HG03378 (cell line): Measurements from ENCODE around the gene CLCA4.

ENCODE experiments used
- ATAC-seq: cut with Tn5 transposase; IDR thresholded peaks from one replicate; pipeline ENCODE4 v1.9.1; 2021; ENCODE audit warnings: mild to moderate bottlenecking, moderate library complexity; ENCODE audit not compliant: unreplicated experiment

CLCA4 gene, protein sequence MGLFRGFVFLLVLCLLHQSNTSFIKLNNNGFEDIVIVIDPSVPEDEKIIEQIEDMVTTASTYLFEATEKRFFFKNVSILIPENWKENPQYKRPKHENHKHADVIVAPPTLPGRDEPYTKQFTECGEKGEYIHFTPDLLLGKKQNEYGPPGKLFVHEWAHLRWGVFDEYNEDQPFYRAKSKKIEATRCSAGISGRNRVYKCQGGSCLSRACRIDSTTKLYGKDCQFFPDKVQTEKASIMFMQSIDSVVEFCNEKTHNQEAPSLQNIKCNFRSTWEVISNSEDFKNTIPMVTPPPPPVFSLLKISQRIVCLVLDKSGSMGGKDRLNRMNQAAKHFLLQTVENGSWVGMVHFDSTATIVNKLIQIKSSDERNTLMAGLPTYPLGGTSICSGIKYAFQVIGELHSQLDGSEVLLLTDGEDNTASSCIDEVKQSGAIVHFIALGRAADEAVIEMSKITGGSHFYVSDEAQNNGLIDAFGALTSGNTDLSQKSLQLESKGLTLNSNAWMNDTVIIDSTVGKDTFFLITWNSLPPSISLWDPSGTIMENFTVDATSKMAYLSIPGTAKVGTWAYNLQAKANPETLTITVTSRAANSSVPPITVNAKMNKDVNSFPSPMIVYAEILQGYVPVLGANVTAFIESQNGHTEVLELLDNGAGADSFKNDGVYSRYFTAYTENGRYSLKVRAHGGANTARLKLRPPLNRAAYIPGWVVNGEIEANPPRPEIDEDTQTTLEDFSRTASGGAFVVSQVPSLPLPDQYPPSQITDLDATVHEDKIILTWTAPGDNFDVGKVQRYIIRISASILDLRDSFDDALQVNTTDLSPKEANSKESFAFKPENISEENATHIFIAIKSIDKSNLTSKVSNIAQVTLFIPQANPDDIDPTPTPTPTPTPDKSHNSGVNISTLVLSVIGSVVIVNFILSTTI

GRCh38 chr1:86546787-86547221 is at the start of gene CLCA4:
TSS of gene CLCA4 (plus strand) at chr1:86547078. CDS start at chr1:86547120, 42 bp downstream.
- ATAC-seq = no peak

DNA sequence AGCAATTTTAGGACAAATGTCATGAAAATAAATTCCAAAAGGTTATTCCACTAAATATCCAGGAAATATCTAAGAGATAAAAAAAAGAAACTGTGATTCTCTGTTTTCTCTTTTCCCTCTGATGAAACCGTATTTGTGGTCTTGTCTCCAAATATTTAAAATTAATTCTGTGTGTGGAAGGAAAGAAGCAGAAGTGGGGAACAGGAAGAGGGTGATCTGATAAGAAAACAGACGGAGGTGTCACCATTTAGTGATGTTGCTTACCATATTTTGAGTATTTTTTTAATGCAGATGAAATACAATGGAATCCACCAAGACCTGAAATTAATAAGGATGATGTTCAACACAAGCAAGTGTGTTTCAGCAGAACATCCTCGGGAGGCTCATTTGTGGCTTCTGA is 48.6 kb upstream of the CLCA4 start:
- no peak for ATAC-seq

- ATAC-seq = peak; percentile 55
Measured at GRCh38 chr1:86499987-86500593, 46.8 kb upstream of the CLCA4 start.

DNA sequence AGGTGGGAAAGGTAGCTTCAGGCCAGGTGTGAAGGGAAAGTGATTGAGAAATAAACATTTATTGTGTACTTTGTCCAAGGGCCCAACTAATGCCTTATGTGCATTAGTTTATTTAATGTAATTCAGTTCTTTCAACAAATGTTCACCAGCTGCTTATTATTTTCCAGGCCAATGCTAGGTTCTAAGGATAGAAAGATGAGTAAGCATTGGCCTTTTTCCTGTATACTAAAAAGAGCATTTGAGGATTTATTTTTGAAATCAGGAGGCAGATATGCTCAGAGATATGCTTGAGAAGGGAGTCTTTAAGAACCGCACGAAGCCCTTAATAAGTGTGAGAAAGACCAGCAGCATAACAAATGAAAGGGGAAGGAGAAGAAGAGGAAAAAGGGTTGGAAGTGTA is 46.2 kb upstream of the CLCA4 start:
- no peak for ATAC-seq

DNA sequence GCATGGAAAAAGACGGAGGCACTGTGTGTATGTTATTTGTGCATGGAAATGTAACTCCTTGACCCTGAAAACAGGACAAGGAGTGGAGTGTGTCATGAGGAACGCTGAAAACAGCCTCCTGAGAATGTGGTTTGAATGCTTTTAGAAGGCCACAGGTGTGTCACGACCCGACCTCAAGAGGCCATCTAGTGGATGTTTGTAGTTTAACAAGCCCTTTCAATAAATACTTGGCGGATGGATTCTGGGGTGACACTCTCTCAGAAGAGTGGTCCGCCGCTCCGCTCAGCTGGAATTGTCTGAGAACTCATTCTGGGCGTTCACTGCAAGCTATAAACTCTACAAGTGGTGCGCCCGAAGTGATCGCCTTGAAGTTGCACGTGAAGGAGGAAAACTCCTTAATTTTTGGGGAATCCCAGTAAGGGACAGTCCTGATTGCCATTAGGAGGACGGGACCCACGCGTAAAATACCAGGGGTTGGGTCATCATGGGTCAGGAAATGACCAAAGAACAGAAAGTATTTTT is 44.7 kb upstream of the CLCA4 start:
- ATAC-seq = peak; percentile 73

DNA sequence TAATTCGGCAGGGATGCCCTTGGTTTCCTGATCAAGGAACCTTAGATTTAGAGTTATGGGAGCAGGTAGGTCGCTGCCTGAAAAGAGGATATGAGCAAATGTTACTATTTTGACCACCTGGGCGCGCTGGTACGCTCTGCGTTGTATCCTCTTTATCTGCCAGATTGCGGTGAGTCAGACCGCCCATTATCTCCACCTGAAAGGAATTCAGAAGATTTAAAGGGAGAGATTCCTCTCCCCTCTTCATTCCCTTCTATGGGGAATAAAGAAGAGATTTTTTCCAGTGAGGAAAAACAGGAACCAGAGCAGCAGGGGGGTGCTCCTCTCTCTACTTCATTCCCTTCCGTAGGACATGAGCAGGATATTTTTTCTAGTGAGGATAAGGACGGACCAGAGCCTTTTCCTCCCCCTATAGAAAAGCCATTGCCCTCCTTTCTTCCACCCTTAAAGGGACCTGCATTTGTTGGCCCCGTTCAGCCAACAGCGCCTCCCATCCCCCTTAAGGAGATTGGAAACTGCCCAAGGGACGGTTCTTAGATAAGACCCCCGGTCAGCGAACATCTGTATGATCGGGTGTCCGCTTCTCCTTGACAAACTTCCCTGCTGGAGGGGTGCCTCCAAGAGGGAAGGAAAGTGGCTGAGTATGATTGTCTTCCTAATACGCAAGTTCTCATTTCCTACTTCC is 44.0 kb upstream of the CLCA4 start:
- peak; percentile 30 for ATAC-seq

- no peak for ATAC-seq
Measured at GRCh38 chr1:86503406-86504136, 43.3 kb upstream of the CLCA4 start.

DNA sequence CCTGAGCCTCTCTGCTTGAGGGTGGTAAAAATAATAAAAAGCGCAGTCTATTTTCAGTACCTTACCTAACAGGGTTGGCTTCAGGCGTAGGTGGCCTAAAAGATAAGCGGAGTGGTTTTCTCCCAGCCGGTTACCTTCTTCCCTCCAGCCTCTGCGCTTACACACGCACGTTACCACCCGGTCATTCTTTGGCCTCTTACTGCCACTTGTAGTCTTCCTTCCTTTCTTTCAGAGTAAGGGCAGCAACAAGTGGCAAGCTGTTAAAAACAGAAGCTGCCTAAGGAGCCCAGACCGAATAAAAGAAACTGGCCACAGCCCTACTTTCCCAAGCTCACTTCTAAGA is 42.8 kb upstream of the CLCA4 start:
- ATAC-seq = no peak

DNA sequence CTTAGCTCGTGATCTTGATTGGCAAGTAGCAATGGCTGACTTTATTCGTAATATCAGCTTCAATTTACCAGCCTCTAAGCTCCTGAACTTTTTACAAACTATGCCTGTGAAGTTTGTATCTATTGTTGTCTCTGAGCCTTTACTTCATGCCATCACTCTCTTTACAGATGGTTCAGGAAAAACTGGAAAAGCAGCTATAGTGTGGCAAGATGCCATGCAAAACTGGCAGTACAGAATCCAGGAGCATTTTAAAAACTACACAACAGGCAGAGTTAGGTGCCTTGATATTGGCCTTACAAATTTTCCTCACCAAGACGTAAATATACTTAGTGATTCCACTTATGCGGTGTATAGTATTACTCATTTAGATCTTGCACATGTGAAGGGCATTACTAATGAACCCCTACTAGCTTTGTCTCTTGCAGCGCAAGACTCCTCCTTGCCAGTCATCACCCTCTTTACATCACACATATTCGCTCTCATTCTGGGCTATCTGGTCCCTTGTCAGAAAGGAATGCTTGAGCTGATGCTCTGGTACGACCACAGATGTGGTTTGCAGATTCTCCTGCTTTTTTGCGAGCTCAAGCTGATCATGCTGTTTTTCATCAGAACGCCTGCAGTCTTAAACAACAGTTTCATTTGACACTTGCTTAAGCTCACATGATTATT is 41.8 kb upstream of the CLCA4 start:
- no peak for ATAC-seq

DNA sequence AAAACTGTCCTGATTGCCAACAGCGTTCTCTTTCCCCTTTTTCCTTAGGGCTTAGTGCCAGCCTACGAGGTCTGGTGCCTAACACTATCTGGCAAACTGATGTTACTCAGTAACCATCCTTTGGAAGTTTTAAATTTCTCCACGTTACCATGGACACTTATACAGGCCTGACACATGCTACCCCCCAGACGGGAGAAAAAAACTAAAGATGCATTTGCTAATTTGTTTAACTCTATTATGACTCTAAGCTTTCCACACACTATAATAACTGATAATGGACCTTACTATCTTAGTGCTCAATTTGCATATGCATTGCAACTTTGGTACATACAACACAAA is 41.3 kb upstream of the CLCA4 start:
- no peak for ATAC-seq

GRCh38 chr1:86507935-86508582 is 38.8 kb upstream of the CLCA4 start:
- ATAC-seq = no peak

GRCh38 chr1:86508583-86508969 is 38.3 kb upstream of the CLCA4 start:
- no peak for ATAC-seq

- no peak for ATAC-seq
Measured at GRCh38 chr1:86515597-86515996, 31.3 kb upstream of the CLCA4 start.

- no peak for ATAC-seq
Measured at GRCh38 chr1:86516335-86516734, 30.5 kb upstream of the CLCA4 start.

DNA sequence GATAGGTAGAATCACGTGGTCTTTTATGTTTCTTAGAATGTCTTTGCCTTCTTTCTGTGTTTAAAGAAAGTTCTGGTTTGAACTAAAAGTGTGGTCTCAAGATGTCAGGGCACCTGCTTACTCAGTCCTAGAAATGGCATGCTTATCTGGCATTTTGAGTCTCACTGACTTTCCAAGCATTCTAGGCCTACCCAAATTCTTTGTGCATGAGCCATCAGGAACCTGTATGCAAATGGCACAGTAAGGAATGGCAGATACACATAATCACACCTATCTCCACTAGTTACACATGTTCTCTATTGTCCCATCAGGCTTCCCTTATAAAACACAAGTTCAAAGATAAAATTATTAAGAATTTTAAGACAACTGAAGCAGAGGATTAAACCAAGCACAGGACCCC is 29.5 kb upstream of the CLCA4 start:
- ATAC-seq = no peak

GRCh38 chr1:86520789-86521521 is 25.9 kb upstream of the CLCA4 start:
- ATAC-seq = no peak

GRCh38 chr1:86521522-86521891 is 25.4 kb upstream of the CLCA4 start:
- no peak for ATAC-seq

GRCh38 chr1:86522240-86522639 is 24.6 kb upstream of the CLCA4 start:
- no peak for ATAC-seq
